ENCODE measurements around the gene TRPV3. TPM values are rescaled to one million over a fixed set of nuclear protein-coding genes. Genes with fewer than 3 reads are reported as not detected.
"Not testable (repeated sequence)": the region's sequence is repeated elsewhere in the genome, so short reads cannot be mapped to it uniquely, and the experiment has no call there.

TRPV3 gene
- total RNA-seq, 1 experiment from 2014 or later, result not detected

DNA sequence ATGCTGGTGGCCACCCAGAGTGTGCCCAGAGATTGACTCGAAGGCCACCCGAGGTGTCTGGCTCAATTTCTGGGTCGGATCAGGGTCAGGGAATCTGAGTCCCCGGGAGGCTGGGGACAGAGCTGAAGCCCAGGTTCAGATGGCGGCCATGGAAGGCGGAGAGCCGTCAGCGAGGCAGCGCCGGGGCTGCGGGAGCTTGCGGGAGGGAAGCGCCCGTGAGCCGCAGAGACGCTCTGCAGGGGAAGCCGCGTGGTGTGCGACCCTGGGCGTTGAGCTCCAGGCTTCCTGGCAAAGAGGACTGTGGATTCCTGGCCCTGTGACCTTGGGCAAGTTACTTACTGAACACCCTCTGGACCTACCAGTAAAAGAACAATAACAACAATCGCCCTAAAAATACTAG lies 85.5 kb downstream of the TRPV3 start:
- no peak for DNase-seq (ENCODE audit: low spot score)

DNA sequence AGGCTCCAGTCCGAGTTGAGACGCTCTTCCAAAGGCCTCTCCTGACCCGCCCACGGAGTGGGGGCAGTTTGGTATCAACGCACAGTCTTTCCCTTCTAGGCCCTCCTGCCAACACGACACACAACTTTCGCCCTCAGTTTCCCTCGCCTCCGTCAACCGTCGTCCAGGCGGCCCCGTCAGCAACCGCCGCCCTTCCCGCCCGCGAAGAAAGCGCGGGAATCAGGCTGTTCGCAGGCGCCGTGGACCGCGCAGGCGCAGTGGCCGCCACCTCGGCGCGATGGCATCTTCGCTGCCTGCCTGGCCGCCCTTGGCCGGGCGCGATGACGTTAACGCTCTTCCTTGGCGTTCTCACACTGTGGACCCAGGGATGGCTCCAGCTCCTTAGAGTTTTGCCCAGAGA lies 86.0 kb downstream of the TRPV3 start, which contains the start of gene SPATA22:
TSS of gene SPATA22 (minus strand) at position 221 of the 400 bp plus-strand sequence. CDS start 2,494 bp downstream, outside the sequence.
- no peak for DNase-seq (ENCODE audit: low spot score)

DNA sequence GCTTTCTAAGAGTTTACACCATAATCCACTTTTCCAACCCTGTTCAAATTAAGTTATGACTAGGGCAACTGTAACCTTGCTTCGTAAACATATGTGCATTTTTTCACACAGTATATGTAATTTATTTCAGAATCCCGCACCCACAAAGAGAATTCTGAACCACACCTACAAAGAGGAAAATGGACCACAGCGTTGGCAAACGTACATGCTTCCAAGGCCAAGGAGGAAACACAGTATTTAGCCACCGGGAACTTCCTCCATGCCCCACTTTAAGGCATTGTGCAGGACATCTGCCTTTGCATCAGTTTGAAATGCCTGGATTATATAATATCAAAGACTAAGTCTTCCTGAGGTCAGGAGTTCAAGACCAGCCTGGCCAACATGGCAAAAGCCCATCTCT lies 88.1 kb downstream of the TRPV3 start:
- DNase-seq (ENCODE audit: low spot score), result no peak

- not testable (repeated sequence) for DNase-seq (ENCODE audit: low spot score)
These were observed 91.3 kb downstream of the TRPV3 start for GRCh38 chr17:3466355-3466754.

Other genes starting within 250 kb of the TRPV3 start
- gene OR3A2, start 171.5 kb downstream of the TRPV3 start, total RNA-seq (2014; rRNA removed; shearing (Covaris generic)), result not detected in 2 replicates
- gene OR1E1, start 159.4 kb downstream of the TRPV3 start, total RNA-seq (2014; rRNA removed; shearing (Covaris generic)), result not detected in 2 replicates
- gene OR3A3, start 146.4 kb downstream of the TRPV3 start, total RNA-seq (2014; rRNA removed; shearing (Covaris generic)), result not detected in 2 replicates
- not detected in 2 replicates for gene OR1E2, start 124.0 kb downstream of the TRPV3 start, total RNA-seq (2014; rRNA removed; shearing (Covaris generic))
- not detected in 2 replicates for gene SPATA22, start 86.0 kb downstream of the TRPV3 start, total RNA-seq (2014; rRNA removed; shearing (Covaris generic))
- 0.16 and 0.66 TPM in 2 replicates for gene ASPA, start 81.8 kb downstream of the TRPV3 start, total RNA-seq (2014; rRNA removed; shearing (Covaris generic))
- gene TRPV1, start 51.6 kb upstream of the TRPV3 start, total RNA-seq (2014; rRNA removed; shearing (Covaris generic)), result 1.2 and 1.7 TPM in 2 replicates
- 4.9 and 6.1 TPM in 2 replicates for gene SHPK, start 78.4 kb upstream of the TRPV3 start, total RNA-seq (2014; rRNA removed; shearing (Covaris generic))
- 12.6 and 22.6 TPM in 2 replicates for gene CTNS, start 78.9 kb upstream of the TRPV3 start, total RNA-seq (2014; rRNA removed; shearing (Covaris generic))
- 77.8 and 86.8 TPM in 2 replicates for gene TAX1BP3, start 110.8 kb upstream of the TRPV3 start, total RNA-seq (2014; rRNA removed; shearing (Covaris generic))
- 15.9 and 26.6 TPM in 2 replicates for gene EMC6, start 111.0 kb upstream of the TRPV3 start, total RNA-seq (2014; rRNA removed; shearing (Covaris generic))
- not detected in 2 replicates for gene P2RX5, start 138.3 kb upstream of the TRPV3 start, total RNA-seq (2014; rRNA removed; shearing (Covaris generic))
- gene HASPIN, start 166.1 kb upstream of the TRPV3 start, total RNA-seq (2014; rRNA removed; shearing (Covaris generic)), result 8.5 and 9.4 TPM in 2 replicates
- 37.6 and 43.0 TPM in 2 replicates for gene ITGAE, start 243.4 kb upstream of the TRPV3 start, total RNA-seq (2014; rRNA removed; shearing (Covaris generic))

Measured in H4 (cell line).